Left ventricle myocardium superior (tissue), 1 donor: ENCODE results near the gene RSRP1. TPM values are rescaled to one million over a fixed set of nuclear protein-coding genes. Genes with fewer than 3 reads are reported as not detected.
A peak's percentile ranks its signal among the peaks of the same experiment; 100 is the strongest.

ENCODE experiments used
- ATAC-seq: fragments of 200-7000 bp; cut with Tn5 transposase; one replicate; pipeline ENCODE4 v1.9.1; 2020; ENCODE audit warnings: mild to moderate bottlenecking, moderate library complexity
- DNase-seq: peaks from one replicate; pipeline ENCODE4 v3.0.0-alpha.2; 2020
- intact Hi-C: fragments of 100-400 bp; cut with micrococcal nuclease; formaldehyde crosslinking; loops from one replicate; pipeline ENCODE4 v1.11.0; 2022
- total RNA-seq: library from RNA; stranded (reverse); fragmentation: NEBNext Ultra II Directional; extraction: Animal tissue kit (Norgen Biotek cat#: 25700); gene quantifications from one replicate; pipeline ENCODE4 v1.2.1, GENCODE V29; 2021
- donor health status: DM: no; HTN: yes; CAD: no; lungs with severe emphysema.

RSRP1 gene
- total RNA-seq, 1 donor from 2014 or later: 45.0 TPM

- DNase-seq: no peak
- intact Hi-C loops: loop anchor here (10.0 kb wide), 1 partner anchor 345 kb away; no protein-coding TSS in a partner anchor
- no peak for ATAC-seq
Measured at GRCh38 chr1:25199819-25200620, 47.2 kb downstream of the RSRP1 start.

GRCh38 chr1:25198663-25199252 is 48.5 kb downstream of the RSRP1 start:
- DNase-seq: peak; percentile 63
- peak; percentile 82 for ATAC-seq
- intact Hi-C loops: no loop called here

- intact Hi-C loops: no loop called here
- no peak for DNase-seq
- no peak for ATAC-seq
Measured at GRCh38 chr1:25197982-25198662, 49.1 kb downstream of the RSRP1 start.

- ATAC-seq (no peak), DNase-seq (no peak)
- intact Hi-C loops: no loop called here
Measured at GRCh38 chr1:25197235-25197975, 49.8 kb downstream of the RSRP1 start.

- no peak for ATAC-seq
- no peak for DNase-seq
- intact Hi-C loops: no loop called here
Measured at GRCh38 chr1:25196830-25197229, 50.4 kb downstream of the RSRP1 start.

GRCh38 chr1:25195835-25196234 is 51.4 kb downstream of the RSRP1 start:
- ATAC-seq (no peak), DNase-seq (no peak)
- intact Hi-C loops: no loop called here

- intact Hi-C loops: no loop called here
- ATAC-seq (no peak), DNase-seq (no peak)
Measured at GRCh38 chr1:25194572-25195020, 52.7 kb downstream of the RSRP1 start.

GRCh38 chr1:25194054-25194453 is 53.2 kb downstream of the RSRP1 start:
- intact Hi-C loops: no loop called here
- ATAC-seq (no peak), DNase-seq (no peak)

GRCh38 chr1:25193229-25193628 is 54.0 kb downstream of the RSRP1 start:
- intact Hi-C loops: no loop called here
- ATAC-seq (no peak), DNase-seq (no peak)

Other genes starting within 250 kb of the RSRP1 start
- 40.8 TPM for gene SYF2, start 15.0 kb downstream of the RSRP1 start, total RNA-seq
- gene RHD, start 25.1 kb upstream of the RSRP1 start, total RNA-seq: not detected
- gene TMEM50A, start 90.9 kb upstream of the RSRP1 start, total RNA-seq: 73.1 TPM
- 1.0 TPM for gene RHCE, start 173.4 kb upstream of the RSRP1 start, total RNA-seq
- 15.6 TPM for gene MACO1, start 183.4 kb upstream of the RSRP1 start, total RNA-seq